Measurements from ENCODE around the gene PFN3. TPM values are rescaled to one million over a fixed set of nuclear protein-coding genes. Genes with fewer than 3 reads are reported as not detected.

PFN3 gene
- total RNA-seq, 1 experiment from 2014 or later, result 0.48 TPM

GRCh38 chr5:177402271-177403043 lies 2.0 kb upstream of the PFN3 start:
- Mint-ChIP-seq H3K9me3 (no peaks in the 10 kb centered on the region), H3K4me3 (peak overlapping the region; percentile 84), H3K27me3 (ENCODE audit: low read depth) (peaks cover 68% of the 10 kb centered on the region), H3K27ac (peak overlapping the region; percentile 69; the same call in 1 of the 2 replicates), H3K36me3 (no peaks in the 10 kb centered on the region), H3K4me1 (peaks cover 9% of the 10 kb centered on the region)
- ChIA-PET CTCF (interaction anchor here (0.6 to 7.9 kb wide), 34 partner anchors 12 to 331 kb away, joined by 3 to 202 read pairs (median 7); partner anchors contain the start of genes DOK3, GRK6, LMAN2 and PRR7), POLR2A (interaction anchor here (0.6 to 4.1 kb wide), 13 partner anchors 9 to 52 kb away, joined by 3 to 38 read pairs (median 4); partner anchors contain the start of genes GRK6 and PRR7)
- ATAC-seq, result peak; percentile 83
- DNase-seq (ENCODE audit: low spot score), result peak; percentile 90
- TF ChIP-seq ESRRA (CRISPR knock-in tag; IDR thresholded peaks at IDR 0.05; ENCODE audit: borderline replicate concordance) (peak; percentile 80; the same call in 1 of the 2 replicates), KAT7 (CRISPR knock-in tag; IDR thresholded peaks at IDR 0.05; ENCODE audit: borderline replicate concordance) (0 out of 2 replicates have a peak, but pooled peaks have one; percentile 79), RORB (CRISPR knock-in tag; IDR thresholded peaks at IDR 0.05) (no peak), HMGXB4 (CRISPR knock-in tag; IDR thresholded peaks at IDR 0.05) (peak; percentile 93), STAT6 (CRISPR knock-in tag; conservative IDR thresholded peaks at IDR 0.05; ENCODE audit: low read depth) (no peak), NR2C2 (CRISPR knock-in tag; IDR thresholded peaks at IDR 0.05) (peak; percentile 70; the same call in 1 of the 2 replicates), SOX15 (CRISPR knock-in tag; IDR thresholded peaks at IDR 0.05) (no peak), USF2 (CRISPR knock-in tag; IDR thresholded peaks at IDR 0.05) (peak; percentile 29; the same call in 1 of the 2 replicates), NR1H2 (CRISPR knock-in tag; IDR thresholded peaks at IDR 0.05) (no peak), E2F4 (CRISPR knock-in tag; IDR thresholded peaks at IDR 0.05; ENCODE audit: borderline replicate concordance, low read depth) (0 out of 2 replicates have a peak, but pooled peaks have one; percentile 56), NFATC4 (CRISPR knock-in tag; IDR thresholded peaks at IDR 0.05) (no peak), RELA (CRISPR knock-in tag; IDR thresholded peaks at IDR 0.05; ENCODE audit: borderline replicate concordance) (peak; percentile 88; the same call in 1 of the 2 replicates), SMAD4 (CRISPR knock-in tag; IDR thresholded peaks at IDR 0.05) (no peak), E2F1 (CRISPR knock-in tag; IDR thresholded peaks at IDR 0.05) (peak; percentile 94), ATF2 (CRISPR knock-in tag; IDR thresholded peaks at IDR 0.05; ENCODE audit: borderline replicate concordance, low read depth) (peak; percentile 51; the same call in 1 of the 2 replicates), ZNF138 (CRISPR knock-in tag; conservative IDR thresholded peaks at IDR 0.05) (peak; percentile 96), CREB1 (CRISPR knock-in tag; IDR thresholded peaks at IDR 0.05) (peak; percentile 92), ZNF671 (CRISPR knock-in tag; IDR thresholded peaks at IDR 0.05) (no peak), FOXK1 (CRISPR knock-in tag; IDR thresholded peaks at IDR 0.05) (peak; percentile 90), TEAD1 (CRISPR knock-in tag; IDR thresholded peaks at IDR 0.05) (peak; percentile 90), FOXJ3 (CRISPR knock-in tag; IDR thresholded peaks at IDR 0.05; ENCODE audit: borderline replicate concordance) (no peak), CTCF (IDR thresholded peaks at IDR 0.05) (no peak), NFE2L1 (CRISPR knock-in tag; IDR thresholded peaks at IDR 0.05) (peak; percentile 98), ZMAT4 (CRISPR knock-in tag; IDR thresholded peaks at IDR 0.05) (no peak), NR3C1 (CRISPR knock-in tag; conservative IDR thresholded peaks at IDR 0.05; ENCODE audit: low read depth) (0 out of 2 replicates have a peak, but pooled peaks have one; percentile 50), JAZF1 (CRISPR knock-in tag; IDR thresholded peaks at IDR 0.05) (no peak)
